ENCODE results near the gene DMD.

- TF ChIP-seq CTCF (conservative IDR thresholded peaks at IDR 0.05; ENCODE audit: low read length): no peak
- no peak for TF ChIP-seq EZH2phosphoT487 (IDR thresholded peaks at IDR 0.05; ENCODE audit: borderline replicate concordance)
Observed at GRCh38 chrX:31588355-31588754, 1623.0 kb downstream of the DMD start.
